HepG2 (cell line): Measurements from ENCODE around the gene MAN2B2. TPM values are rescaled to one million over a fixed set of nuclear protein-coding genes. Genes with fewer than 3 reads are reported as not detected.

Source experiments
- ATAC-seq: fragments of 200-7000 bp; cut with Tn5 transposase; 3 replicates; pipeline ENCODE4 v1.9.1; 2020; ENCODE audit warnings: mild to moderate bottlenecking, moderate library complexity
- BruUV-seq: library from RNA; stranded (reverse); fragments of 400-500 nt; replicated peaks from 2 replicates; lab custom pipeline; 2021; lab: Mats Ljungman, UMichigan
- CTCF ChIA-PET: fragments of 300-600 bp; formaldehyde crosslinking; extraction: SDS; loops from one replicate; lab custom pipeline; 2021; ENCODE audit warnings: low total read pairs, inconsistent platforms, low intra/inter-chr PET ratio; lab: Yijun Ruan, JAX
- POLR2A ChIA-PET: fragments of 350-600 bp; sonication (Branson Sonifier 250); formaldehyde crosslinking; loops from one replicate; lab custom pipeline; 2020; ENCODE audit warnings: antibody characterized with exemption, inconsistent platforms; lab: Yijun Ruan, JAX
- DNase-seq: peaks from one replicate; pipeline ENCODE4 v3.0.0-alpha.2; 2015; ENCODE audit warnings: low spot score
- FAIRE-seq: peaks from 3 replicates; lab custom pipeline; 2011; peaks lifted over from hg19 to GRCh38; lab: Jason Lieb, UNC
- H2AFZ ChIP-seq: one replicate; pipeline ENCODE4 v1.6.1; 2011; ENCODE audit warnings: low read length, inconsistent platforms
- H3K27ac ChIP-seq: fragments of 300-600 bp; 3 replicates; pipeline ENCODE4 v1.8.0; 2011; ENCODE audit warnings: mixed run types, mild to moderate bottlenecking, mixed read lengths, low read length, inconsistent platforms; ENCODE audit not compliant: insufficient read depth; ENCODE audit errors: extremely low read length
- H3K27me3 ChIP-seq, 2 experiments: fragments of 200-600 bp in 1 of 2; 2 replicates in 1 of 2; 3 replicates in 1 of 2; pipeline versions ENCODE4 v1.6.0 to v1.8.0; 2011; ENCODE audit warnings: low read length in 2 of 2, mild to moderate bottlenecking in 2 of 2, moderate library complexity in 2 of 2, inconsistent platforms in 1 of 2; ENCODE audit not compliant: insufficient read depth in 2 of 2, control insufficient read depth in 1 of 2
- H3K36me3 ChIP-seq, 2 experiments: fragments of 200-600 bp in 1 of 2; replicated peaks in 1 of 2; 2 replicates in 1 of 2; 3 replicates in 1 of 2; pipeline versions ENCODE4 v1.5.1 to v1.8.0; 2011; ENCODE audit warnings: low read length in 2 of 2, inconsistent platforms in 1 of 2; ENCODE audit not compliant: insufficient read depth in 2 of 2, control insufficient read depth in 1 of 2
- H3K4me1 ChIP-seq: 2 replicates; pipeline ENCODE4 v1.5.1; 2012; ENCODE audit warnings: low read length, inconsistent platforms; ENCODE audit not compliant: insufficient read depth
- H3K4me2 ChIP-seq: 2 replicates; pipeline ENCODE4 v1.6.0; 2011; ENCODE audit warnings: low read depth, low read length, inconsistent platforms
- H3K4me3 ChIP-seq, 3 experiments: fragments of 200-600 bp in 1 of 3; sonication (generic), shearing (Covaris generic) in 1 of 3; replicated peaks in 1 of 3; 2 replicates each; pipeline ENCODE4 v1.5.1; 2011 to 2016; ENCODE audit warnings: low read length in 3 of 3, inconsistent platforms in 2 of 3, low read depth in 2 of 3, mild to moderate bottlenecking in 2 of 3, control low read depth in 1 of 3, mixed read lengths in 1 of 3; ENCODE audit not compliant: insufficient read depth in 1 of 3
- H3K79me2 ChIP-seq: one replicate; pipeline ENCODE4 v1.6.1; 2011; ENCODE audit warnings: low read length, inconsistent platforms; ENCODE audit not compliant: insufficient read depth
- H3K9ac ChIP-seq: 2 replicates; pipeline ENCODE4 v1.6.0; 2011; ENCODE audit warnings: mild to moderate bottlenecking, low read depth, low read length, inconsistent platforms; ENCODE audit not compliant: insufficient read depth
- H3K9me3 ChIP-seq: 2 replicates; pipeline ENCODE4 v1.5.1; 2012; ENCODE audit warnings: mild to moderate bottlenecking, low read length
- H4K20me1 ChIP-seq: 2 replicates; pipeline ENCODE4 v1.6.0; 2011; ENCODE audit warnings: inconsistent platforms, mild to moderate bottlenecking, low read length, moderate library complexity; ENCODE audit not compliant: insufficient read depth
- ARID2 ChIP-seq: sonication (generic); formaldehyde crosslinking; IDR thresholded peaks from 2 replicates; pipeline ENCODE4 v1.8.1; 2022; ENCODE audit warnings: mild to moderate bottlenecking, missing genetic modification reagents, borderline replicate concordance
- BCL6 ChIP-seq: IDR thresholded peaks from 2 replicates; pipeline ENCODE4 v1.6.1; 2016; ENCODE audit warnings: missing genetic modification reagents, missing compliant biosample characterization
- BRCA1 ChIP-seq: sonication (generic); formaldehyde crosslinking; IDR thresholded peaks from 2 replicates; pipeline ENCODE4 v1.4.0; 2020; ENCODE audit warnings: missing genetic modification reagents
- EP300 ChIP-seq, 3 experiments: sonication (generic) in 1 of 3; formaldehyde crosslinking in 1 of 3; IDR thresholded peaks; 2 replicates each; pipeline versions ENCODE4 v1.5.1 to v1.6.1; 2011 to 2020; ENCODE audit warnings: low read depth in 2 of 3, low read length in 2 of 3, borderline replicate concordance in 1 of 3, improper control_type of control experiment in 1 of 3, mild to moderate bottlenecking in 1 of 3, missing genetic modification reagents in 1 of 3, moderate library complexity in 1 of 3
- FOSL2 ChIP-seq: sonication (generic); formaldehyde crosslinking; IDR thresholded peaks from 2 replicates; pipeline ENCODE4 v1.4.0; 2020; ENCODE audit warnings: missing genetic modification reagents
- HCFC1 ChIP-seq: fragments of 150-350 bp; IDR thresholded peaks from 2 replicates; pipeline ENCODE4 v1.6.1; 2014; ENCODE audit warnings: low read depth, low read length
- HDAC2 ChIP-seq: sonication (generic); formaldehyde crosslinking; IDR thresholded peaks from 2 replicates; pipeline ENCODE4 v1.4.0; 2020; ENCODE audit warnings: missing genetic modification reagents
- HDAC6 ChIP-seq: fragments of 200-600 bp; sonication (generic); IDR thresholded peaks from 2 replicates; pipeline ENCODE4 v1.7.0; 2017; ENCODE audit warnings: mild to moderate bottlenecking, antibody characterized with exemption, low read length, low read depth
- HNF4G ChIP-seq, 2 experiments: sonication (generic) in 1 of 2; formaldehyde crosslinking in 1 of 2; IDR thresholded peaks; 2 replicates each; pipeline versions ENCODE4 v1.4.0 to v1.6.1; 2011 to 2020; ENCODE audit warnings: borderline replicate concordance in 2 of 2, low read depth in 2 of 2, mild to moderate bottlenecking in 2 of 2, low read length in 1 of 2, missing genetic modification reagents in 1 of 2, moderate library complexity in 1 of 2
- HOXA3 ChIP-seq: sonication (generic); formaldehyde crosslinking; IDR thresholded peaks from 2 replicates; pipeline ENCODE4 v1.5.0; 2020; ENCODE audit warnings: missing genetic modification reagents
- JUND ChIP-seq: sonication (generic); formaldehyde crosslinking; IDR thresholded peaks from 2 replicates; pipeline ENCODE4 v1.8.0; 2022; ENCODE audit warnings: mild to moderate bottlenecking, missing genetic modification reagents
- MTA3 ChIP-seq: sonication (generic); formaldehyde crosslinking; IDR thresholded peaks from 2 replicates; pipeline ENCODE4 v1.4.0; 2020; ENCODE audit warnings: missing genetic modification reagents
- ONECUT2 ChIP-seq: sonication (generic); formaldehyde crosslinking; IDR thresholded peaks from 2 replicates; pipeline ENCODE4 v1.4.0; 2020; ENCODE audit warnings: missing genetic modification reagents
- ZFP41 ChIP-seq: sonication (generic); formaldehyde crosslinking; IDR thresholded peaks from 2 replicates; pipeline ENCODE4 v1.4.0; 2020; ENCODE audit warnings: mild to moderate bottlenecking, missing genetic modification reagents, borderline replicate concordance
- ZNF263 ChIP-seq: sonication (generic); formaldehyde crosslinking; IDR thresholded peaks from 2 replicates; pipeline ENCODE4 v1.4.0; 2020; ENCODE audit warnings: missing genetic modification reagents
- WGBS: methylation state at CpG from one replicate; pipeline ENCODE4 v1.1.6; 2017; ENCODE audit warnings: low lambda C conversion rate; 5-methylcytosine and 5-hydroxymethylcytosine counted together
- in situ Hi-C: cut with HindIII; loops from 2 replicates; pipeline ENCODE4 v1.10.0; 2017; ENCODE audit warnings: low pct_unique_long_range_greater_than_20kb; ENCODE audit not compliant: extremely low pct_ligation_motif_present
- intact Hi-C: fragments of 100-400 bp; cut with micrococcal nuclease; formaldehyde crosslinking; loops from one replicate; pipeline ENCODE4 v1.10.0; 2022; ENCODE audit not compliant: unreplicated experiment
- polyA plus RNA-seq, 8 experiments: library from polyadenylated mRNA; depleted of rRNA in 3 of 8; stranded (reverse) in 7 of 8; unstranded in 1 of 8; fragments of >200 nt; fragmentation: Illumina TruSeq in 4 of 8; extraction: Trizol in 4 of 8; gene quantifications; 2 replicates each; pipeline versions ENCODE4 v1.2.1 to v1.2.3, GENCODE V29; 2011 to 2016; ENCODE audit warnings: low read depth in 4 of 8, missing spikeins in 1 of 8, mixed read lengths in 1 of 8; ENCODE audit not compliant: insufficient read depth in 1 of 8
- total RNA-seq, 5 experiments: library from RNA; depleted of rRNA; stranded (reverse); fragments of >200 nt; fragmentation: Illumina TruSeq; extraction: Trizol; gene quantifications; 2 replicates each; pipeline ENCODE4 v1.2.3, GENCODE V29; 2016; ENCODE audit warnings: low read depth in 1 of 5
- TF ChIP-seq, protein P1 (sequence below): sonication (generic); formaldehyde crosslinking; IDR thresholded peaks from 2 replicates; pipeline ENCODE4 v1.4.0; 2020; ENCODE audit warnings: mild to moderate bottlenecking, low read depth, missing genetic modification reagents
- TF ChIP-seq, protein P2 (sequence below): sonication (generic); formaldehyde crosslinking; IDR thresholded peaks from 2 replicates; pipeline ENCODE4 v1.8.0; 2022; ENCODE audit warnings: low read depth, missing genetic modification reagents

The MAN2B2 gene
- total and polyA plus RNA-seq, 2 of the 13 experiments (the other 11 are each of a cell fraction or from before 2014, with no cell fraction given): 4.8 to 5.4 TPM

DNA sequence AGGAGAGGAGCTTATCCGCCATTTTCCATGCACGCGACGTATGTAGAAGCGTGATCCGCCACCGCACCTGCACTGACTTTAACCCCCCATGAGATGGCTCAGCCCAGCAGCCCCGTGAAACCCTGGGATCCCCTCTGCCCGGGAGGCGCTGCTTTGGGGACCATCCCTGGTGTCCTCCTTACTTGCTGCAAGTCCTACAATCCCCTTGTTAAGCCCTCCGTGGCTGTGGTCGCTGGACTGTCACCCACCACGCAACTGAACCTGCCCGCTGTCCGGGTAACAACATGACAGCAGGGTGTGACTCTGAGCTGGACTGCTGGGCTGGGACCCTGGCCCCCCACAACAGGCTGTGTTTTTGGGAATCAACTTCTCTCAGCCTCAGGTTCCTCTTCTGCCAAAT is 44.7 kb upstream of the MAN2B2 start:
- no peak for DNase-seq
- Histone ChIP-seq H3K9ac (no peak overlapping the region), H3K9me3 (no peaks in the 10 kb centered on the region), H3K4me1 (no peaks in the 10 kb centered on the region), H3K79me2 (no peaks in the 10 kb centered on the region), H3K36me3 (no peaks in the 10 kb centered on the region), H3K27me3 (peaks cover 10 to 76% of the 10 kb centered on the region in 2 experiments; a peak in 4 of 5 replicates), H4K20me1 (no peaks in the 10 kb centered on the region), H2AFZ (no peak overlapping the region)
- in situ Hi-C loops (no loop called here), intact Hi-C loops (no loop called here)
- no peak for FAIRE-seq
- WGBS: 56% methylated on average over 13 of the region's 15 CpGs
- no peak for ATAC-seq
- TF ChIP-seq EP300 (IDR thresholded peaks at IDR 0.05; ENCODE audit: low read depth in 2 of 2, low read length in 2 of 2) (no peak), EP300 (CRISPR knock-in tag; IDR thresholded peaks at IDR 0.05; ENCODE audit: borderline replicate concordance) (no peak)
- TF ChIP-seq, protein P1, sequence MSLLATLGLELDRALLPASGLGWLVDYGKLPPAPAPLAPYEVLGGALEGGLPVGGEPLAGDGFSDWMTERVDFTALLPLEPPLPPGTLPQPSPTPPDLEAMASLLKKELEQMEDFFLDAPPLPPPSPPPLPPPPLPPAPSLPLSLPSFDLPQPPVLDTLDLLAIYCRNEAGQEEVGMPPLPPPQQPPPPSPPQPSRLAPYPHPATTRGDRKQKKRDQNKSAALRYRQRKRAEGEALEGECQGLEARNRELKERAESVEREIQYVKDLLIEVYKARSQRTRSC (CRISPR knock-in tag): no peak
- TF ChIP-seq, all 625 proteins: peak for 0
- ChIA-PET POLR2A (no interaction called here), CTCF (no interaction called here)
- Histone ChIP-seq H3K4me3 (no peak overlapping the region), H3K27ac (no peak overlapping the region), H3K4me2 (no peak overlapping the region)
- BruUV-seq: no TSS peak

DNA sequence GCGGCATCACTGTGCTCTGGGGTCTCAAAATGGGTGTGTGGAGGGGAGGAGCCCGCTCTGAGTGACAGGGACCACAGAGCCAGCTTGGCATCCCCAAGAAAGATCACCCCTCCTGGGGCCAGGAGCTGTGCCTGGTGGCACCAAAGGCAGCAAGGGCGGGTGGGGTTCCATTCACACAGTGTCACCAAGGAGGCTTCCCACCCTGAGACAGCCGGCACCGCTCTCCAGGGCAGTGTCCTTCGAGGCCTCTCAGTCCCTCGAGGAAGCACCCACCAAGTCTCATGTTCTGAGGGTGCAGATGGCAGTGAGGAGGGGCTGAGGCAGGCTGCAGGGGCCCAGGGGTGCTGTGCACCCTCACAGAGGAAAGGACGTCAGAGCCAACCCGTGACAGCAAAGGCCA is 44.0 kb upstream of the MAN2B2 start:
- ATAC-seq (no peak), DNase-seq (no peak), FAIRE-seq (no peak)
- intact Hi-C loops: no loop called here
- H2AFZ ChIP-seq: no peak overlapping the region
- H3K9me3 ChIP-seq: no peaks in the 10 kb centered on the region
- no peak overlapping the region for H3K4me2 ChIP-seq
- no TSS peak for BruUV-seq
- H3K79me2 ChIP-seq: no peaks in the 10 kb centered on the region
- ChIA-PET CTCF (no interaction called here), POLR2A (no interaction called here)
- H3K27ac ChIP-seq: no peak overlapping the region
- H3K27me3 ChIP-seq: peaks cover 10 to 77% of the 10 kb centered on the region in 2 experiments; a peak in 4 of 5 replicates
- in situ Hi-C loops: no loop called here
- H3K36me3 ChIP-seq: no peaks in the 10 kb centered on the region
- no peak overlapping the region for H3K9ac ChIP-seq
- H3K4me3 ChIP-seq: no peak overlapping the region
- no peaks in the 10 kb centered on the region for H4K20me1 ChIP-seq
- WGBS: 4% methylated on average over 5 of the region's 9 CpGs
- no peaks in the 10 kb centered on the region for H3K4me1 ChIP-seq
- TF ChIP-seq ZNF263 (CRISPR knock-in tag): no peak
- TF ChIP-seq JUND (CRISPR knock-in tag): no peak
- TF ChIP-seq MTA3 (CRISPR knock-in tag): no peak
- TF ChIP-seq HNF4G (IDR thresholded peaks at IDR 0.05; ENCODE audit: borderline replicate concordance, low read depth, low read length): no peak
- no peak for TF ChIP-seq HNF4G (CRISPR knock-in tag; IDR thresholded peaks at IDR 0.05; ENCODE audit: borderline replicate concordance, low read depth)
- no peak for TF ChIP-seq BCL6 (CRISPR knock-in tag)
- TF ChIP-seq, protein P2, sequence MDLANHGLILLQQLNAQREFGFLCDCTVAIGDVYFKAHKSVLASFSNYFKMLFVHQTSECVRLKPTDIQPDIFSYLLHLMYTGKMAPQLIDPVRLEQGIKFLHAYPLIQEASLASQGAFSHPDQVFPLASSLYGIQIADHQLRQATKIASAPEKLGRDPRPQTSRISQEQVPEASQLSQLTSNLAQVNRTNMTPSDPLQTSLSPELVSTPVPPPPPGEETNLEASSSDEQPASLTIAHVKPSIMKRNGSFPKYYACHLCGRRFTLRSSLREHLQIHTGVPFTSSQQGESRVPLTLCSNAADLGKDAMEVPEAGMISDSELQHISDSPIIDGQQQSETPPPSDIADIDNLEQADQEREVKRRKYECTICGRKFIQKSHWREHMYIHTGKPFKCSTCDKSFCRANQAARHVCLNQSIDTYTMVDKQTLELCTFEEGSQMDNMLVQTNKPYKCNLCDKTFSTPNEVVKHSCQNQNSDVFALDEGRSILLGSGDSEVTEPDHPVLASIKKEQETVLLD: no peak
- TF ChIP-seq FOSL2 (CRISPR knock-in tag): no peak
- TF ChIP-seq ONECUT2: no peak
- TF ChIP-seq HDAC2 (CRISPR knock-in tag): no peak
- TF ChIP-seq HOXA3 (CRISPR knock-in tag): no peak
- TF ChIP-seq HCFC1: no peak
- no peak for TF ChIP-seq ARID2
- no peak for TF ChIP-seq BRCA1 (CRISPR knock-in tag)
- TF ChIP-seq HDAC6: no peak
- no peak for TF ChIP-seq ZFP41 (CRISPR knock-in tag)
